GM23338 (cell line): ENCODE results near the gene ERBB4. TPM values are rescaled to one million over a fixed set of nuclear protein-coding genes. Genes with fewer than 3 reads are reported as not detected.

Experiments used
- ATAC-seq: fragments of 200-7000 bp; cut with Tn5 transposase; 3 replicates; pipeline ENCODE4 v1.9.1; 2020
- DNase-seq: peaks from one replicate; pipeline ENCODE4 v3.0.0-alpha.2; 2015; ENCODE audit warnings: low spot score
- H2AFZ ChIP-seq: fragments of 200-600 bp; sonication (generic); 2 replicates; pipeline ENCODE4 v1.8.0; 2016; ENCODE audit warnings: antibody characterized with exemption, mild to moderate bottlenecking, moderate library complexity
- H3F3A ChIP-seq: fragments of 200-600 bp; sonication (generic); replicated peaks from 2 replicates; pipeline ENCODE4 v1.8.0; 2017; ENCODE audit warnings: antibody characterized with exemption, mixed run types, low read depth
- H3K27ac ChIP-seq: fragments of 200-600 bp; sonication (generic); 2 replicates; pipeline ENCODE4 v1.6.1; 2016; ENCODE audit warnings: low read depth
- H3K27me3 ChIP-seq: fragments of 200-600 bp; sonication (generic); 2 replicates; pipeline ENCODE4 v1.8.0; 2016; ENCODE audit warnings: mild to moderate bottlenecking, mixed run types, moderate library complexity; ENCODE audit not compliant: insufficient read depth
- H3K36me3 ChIP-seq: fragments of 200-600 bp; sonication (generic); 2 replicates; pipeline ENCODE4 v1.8.0; 2016; ENCODE audit warnings: mild to moderate bottlenecking; ENCODE audit not compliant: insufficient read depth
- H3K4me1 ChIP-seq: fragments of 200-600 bp; sonication (generic); 2 replicates; pipeline ENCODE4 v1.8.0; 2016; ENCODE audit warnings: mild to moderate bottlenecking, moderate library complexity; ENCODE audit not compliant: insufficient read depth
- H3K4me2 ChIP-seq: fragments of 200-600 bp; sonication (generic); 2 replicates; pipeline ENCODE4 v1.7.1; 2017; ENCODE audit warnings: mixed run types
- H3K4me3 ChIP-seq: fragments of 200-600 bp; sonication (generic); 2 replicates; pipeline ENCODE4 v1.6.1; 2016; ENCODE audit warnings: mixed run types
- H3K79me2 ChIP-seq: fragments of 200-600 bp; sonication (generic); replicated peaks from 2 replicates; pipeline ENCODE4 v1.8.0; 2017; ENCODE audit warnings: mild to moderate bottlenecking; ENCODE audit not compliant: insufficient read depth
- H3K9me2 ChIP-seq: fragments of 200-600 bp; sonication (generic); 2 replicates; pipeline ENCODE4 v1.8.0; 2017; ENCODE audit not compliant: insufficient read depth
- H4K20me1 ChIP-seq: fragments of 200-600 bp; sonication (generic); replicated peaks from 2 replicates; pipeline ENCODE4 v1.8.0; 2017; ENCODE audit warnings: mild to moderate bottlenecking; ENCODE audit not compliant: insufficient read depth
- H3K27ac Mint-ChIP-seq: 2 replicates; pipeline ENCODE4 v1.8.0; 2020; ENCODE audit warnings: inconsistent platforms, mild to moderate bottlenecking, moderate library complexity, mixed read lengths
- H3K27me3 Mint-ChIP-seq: 3 replicates; pipeline ENCODE4 v1.8.0; 2022; ENCODE audit warnings: low read depth, mild to moderate bottlenecking, moderate library complexity, mixed read lengths, inconsistent platforms; ENCODE audit not compliant: insufficient read depth, poor library complexity
- H3K36me3 Mint-ChIP-seq: 3 replicates; pipeline ENCODE4 v1.8.0; 2021; ENCODE audit warnings: low read depth, mild to moderate bottlenecking, inconsistent platforms, moderate library complexity, mixed read lengths
- H3K4me1 Mint-ChIP-seq: 3 replicates; pipeline ENCODE4 v1.8.0; 2020; ENCODE audit warnings: mild to moderate bottlenecking, inconsistent platforms, mixed read lengths
- H3K4me3 Mint-ChIP-seq: 3 replicates; pipeline ENCODE4 v1.8.0; 2021; ENCODE audit warnings: moderate library complexity, mild to moderate bottlenecking, inconsistent platforms, mixed read lengths
- H3K9me3 Mint-ChIP-seq: 3 replicates; pipeline ENCODE4 v1.8.0; 2020; ENCODE audit warnings: moderate library complexity, mild to moderate bottlenecking, inconsistent platforms, mixed read lengths
- CREB1 ChIP-seq: fragments of 250-450 bp; sonication (Bioruptor Pico); IDR thresholded peaks from 2 replicates; pipeline ENCODE4 v1.5.0; 2020; ENCODE audit warnings: low read depth, mild to moderate bottlenecking, moderate library complexity
- JUNB ChIP-seq: IDR thresholded peaks from one replicate; pipeline ENCODE4 v1.6.1; 2016; ENCODE audit warnings: antibody characterized with exemption; ENCODE audit not compliant: unreplicated experiment
- NANOG ChIP-seq: IDR thresholded peaks from 2 replicates; pipeline ENCODE4 v1.6.1; 2016; ENCODE audit warnings: antibody characterized with exemption, borderline replicate concordance
- POLR2AphosphoS5 ChIP-seq: IDR thresholded peaks from 2 replicates; pipeline ENCODE4 v1.6.1; 2016; ENCODE audit warnings: antibody characterized with exemption, low read depth
- ZNF114 ChIP-seq: fragments of 250-450 bp; sonication (Bioruptor Pico); IDR thresholded peaks from 2 replicates; pipeline ENCODE4 v1.5.0; 2020; ENCODE audit warnings: mild to moderate bottlenecking, moderate library complexity
- ZNF331 ChIP-seq: fragments of 250-450 bp; sonication (Bioruptor Pico); IDR thresholded peaks from 2 replicates; pipeline ENCODE4 v1.5.0; 2020; ENCODE audit warnings: low read depth, mild to moderate bottlenecking, moderate library complexity
- polyA plus RNA-seq: library from polyadenylated mRNA; unstranded; fragments of >200 nt; fragmentation: Nextera tagmentation; extraction: Ambion mirVana; gene quantifications from 2 replicates; pipeline ENCODE4 v1.2.1, GENCODE V29; 2016
- total RNA-seq: library from RNA; depleted of rRNA; stranded (reverse); fragments of >200 nt; shearing (Covaris generic); gene quantifications from 2 replicates; pipeline ENCODE4 v1.2.3, GENCODE V29; 2014
- TF ChIP-seq, protein P1 (sequence below): IDR thresholded peaks from one replicate; pipeline ENCODE4 v1.6.1; 2018; ENCODE audit warnings: antibody characterized with exemption; ENCODE audit not compliant: unreplicated experiment
- TF ChIP-seq, protein P2 (sequence below): IDR thresholded peaks from 2 replicates; pipeline ENCODE4 v1.6.1; 2016; ENCODE audit warnings: antibody characterized with exemption
- TF ChIP-seq, protein P3 (sequence below), 2 experiments: fragments of 200-600 bp in 1 of 2; sonication (generic) in 1 of 2; conservative IDR thresholded peaks; 2 replicates each; pipeline versions ENCODE4 v1.5.1 to v1.6.1; 2016 to 2017; ENCODE audit warnings: antibody characterized with exemption in 2 of 2, low read depth in 2 of 2, mild to moderate bottlenecking in 2 of 2, moderate library complexity in 1 of 2

Gene ERBB4
- total and polyA plus RNA-seq, 2 experiments from 2014 or later, result 0.73 to 1.1 TPM

DNA sequence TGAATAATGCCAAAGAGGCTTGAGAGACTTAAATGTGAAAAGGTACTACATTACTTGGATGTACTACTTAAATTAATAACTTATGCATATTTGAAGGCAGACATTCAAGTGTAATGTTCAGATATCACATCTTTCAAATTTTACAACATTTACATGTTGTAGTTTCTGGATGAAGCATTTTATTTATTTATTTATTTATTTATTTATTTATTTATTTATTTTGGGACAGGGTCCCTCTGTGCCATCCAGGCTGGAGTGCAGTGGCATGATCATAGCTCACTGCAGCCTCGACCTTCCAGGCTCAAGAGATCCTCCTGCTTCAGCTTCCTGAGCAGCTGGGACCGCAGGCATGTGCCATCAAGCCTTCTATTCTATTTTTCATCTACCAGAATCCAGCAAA, 596.4 kb downstream of the ERBB4 start (continued):
- no peak for TF ChIP-seq POLR2AphosphoS5
- TF ChIP-seq ZNF331 (CRISPR knock-in tag), result no peak
- TF ChIP-seq ZNF114, result no peak
- TF ChIP-seq, protein P1, sequence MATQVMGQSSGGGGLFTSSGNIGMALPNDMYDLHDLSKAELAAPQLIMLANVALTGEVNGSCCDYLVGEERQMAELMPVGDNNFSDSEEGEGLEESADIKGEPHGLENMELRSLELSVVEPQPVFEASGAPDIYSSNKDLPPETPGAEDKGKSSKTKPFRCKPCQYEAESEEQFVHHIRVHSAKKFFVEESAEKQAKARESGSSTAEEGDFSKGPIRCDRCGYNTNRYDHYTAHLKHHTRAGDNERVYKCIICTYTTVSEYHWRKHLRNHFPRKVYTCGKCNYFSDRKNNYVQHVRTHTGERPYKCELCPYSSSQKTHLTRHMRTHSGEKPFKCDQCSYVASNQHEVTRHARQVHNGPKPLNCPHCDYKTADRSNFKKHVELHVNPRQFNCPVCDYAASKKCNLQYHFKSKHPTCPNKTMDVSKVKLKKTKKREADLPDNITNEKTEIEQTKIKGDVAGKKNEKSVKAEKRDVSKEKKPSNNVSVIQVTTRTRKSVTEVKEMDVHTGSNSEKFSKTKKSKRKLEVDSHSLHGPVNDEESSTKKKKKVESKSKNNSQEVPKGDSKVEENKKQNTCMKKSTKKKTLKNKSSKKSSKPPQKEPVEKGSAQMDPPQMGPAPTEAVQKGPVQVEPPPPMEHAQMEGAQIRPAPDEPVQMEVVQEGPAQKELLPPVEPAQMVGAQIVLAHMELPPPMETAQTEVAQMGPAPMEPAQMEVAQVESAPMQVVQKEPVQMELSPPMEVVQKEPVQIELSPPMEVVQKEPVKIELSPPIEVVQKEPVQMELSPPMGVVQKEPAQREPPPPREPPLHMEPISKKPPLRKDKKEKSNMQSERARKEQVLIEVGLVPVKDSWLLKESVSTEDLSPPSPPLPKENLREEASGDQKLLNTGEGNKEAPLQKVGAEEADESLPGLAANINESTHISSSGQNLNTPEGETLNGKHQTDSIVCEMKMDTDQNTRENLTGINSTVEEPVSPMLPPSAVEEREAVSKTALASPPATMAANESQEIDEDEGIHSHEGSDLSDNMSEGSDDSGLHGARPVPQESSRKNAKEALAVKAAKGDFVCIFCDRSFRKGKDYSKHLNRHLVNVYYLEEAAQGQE, result no peak

DNA sequence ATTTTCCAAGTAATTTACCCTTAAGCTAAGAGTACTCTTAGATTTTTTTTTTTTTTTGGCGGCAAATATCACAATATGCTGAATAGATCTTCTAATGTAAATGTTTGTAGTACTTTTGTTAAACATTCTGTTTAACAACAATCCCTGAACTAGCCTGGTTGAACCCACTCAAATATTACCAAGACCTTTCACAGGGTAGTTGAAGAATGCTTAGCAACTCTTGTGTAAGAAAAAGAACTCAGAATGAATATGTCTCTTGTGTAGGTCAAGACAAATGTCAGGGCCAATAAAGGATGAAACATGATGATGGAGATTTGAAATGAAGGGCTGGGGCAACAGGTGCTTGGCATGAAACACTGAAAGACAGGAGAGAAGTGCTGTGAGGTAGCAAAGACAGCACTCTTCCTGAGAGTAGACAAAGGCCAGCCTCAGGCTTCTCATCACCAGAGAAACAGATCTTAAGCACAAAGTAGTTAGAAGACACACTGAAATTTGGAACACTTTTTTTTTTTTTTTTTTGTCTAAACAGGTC, 597.3 kb downstream of the ERBB4 start:
- TF ChIP-seq CREB1 (CRISPR knock-in tag), result no peak
- TF ChIP-seq, protein P2, sequence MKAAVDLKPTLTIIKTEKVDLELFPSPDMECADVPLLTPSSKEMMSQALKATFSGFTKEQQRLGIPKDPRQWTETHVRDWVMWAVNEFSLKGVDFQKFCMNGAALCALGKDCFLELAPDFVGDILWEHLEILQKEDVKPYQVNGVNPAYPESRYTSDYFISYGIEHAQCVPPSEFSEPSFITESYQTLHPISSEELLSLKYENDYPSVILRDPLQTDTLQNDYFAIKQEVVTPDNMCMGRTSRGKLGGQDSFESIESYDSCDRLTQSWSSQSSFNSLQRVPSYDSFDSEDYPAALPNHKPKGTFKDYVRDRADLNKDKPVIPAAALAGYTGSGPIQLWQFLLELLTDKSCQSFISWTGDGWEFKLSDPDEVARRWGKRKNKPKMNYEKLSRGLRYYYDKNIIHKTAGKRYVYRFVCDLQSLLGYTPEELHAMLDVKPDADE, result no peak
- TF ChIP-seq, protein P3, sequence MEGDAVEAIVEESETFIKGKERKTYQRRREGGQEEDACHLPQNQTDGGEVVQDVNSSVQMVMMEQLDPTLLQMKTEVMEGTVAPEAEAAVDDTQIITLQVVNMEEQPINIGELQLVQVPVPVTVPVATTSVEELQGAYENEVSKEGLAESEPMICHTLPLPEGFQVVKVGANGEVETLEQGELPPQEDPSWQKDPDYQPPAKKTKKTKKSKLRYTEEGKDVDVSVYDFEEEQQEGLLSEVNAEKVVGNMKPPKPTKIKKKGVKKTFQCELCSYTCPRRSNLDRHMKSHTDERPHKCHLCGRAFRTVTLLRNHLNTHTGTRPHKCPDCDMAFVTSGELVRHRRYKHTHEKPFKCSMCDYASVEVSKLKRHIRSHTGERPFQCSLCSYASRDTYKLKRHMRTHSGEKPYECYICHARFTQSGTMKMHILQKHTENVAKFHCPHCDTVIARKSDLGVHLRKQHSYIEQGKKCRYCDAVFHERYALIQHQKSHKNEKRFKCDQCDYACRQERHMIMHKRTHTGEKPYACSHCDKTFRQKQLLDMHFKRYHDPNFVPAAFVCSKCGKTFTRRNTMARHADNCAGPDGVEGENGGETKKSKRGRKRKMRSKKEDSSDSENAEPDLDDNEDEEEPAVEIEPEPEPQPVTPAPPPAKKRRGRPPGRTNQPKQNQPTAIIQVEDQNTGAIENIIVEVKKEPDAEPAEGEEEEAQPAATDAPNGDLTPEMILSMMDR (conservative IDR thresholded peaks at IDR 0.05; ENCODE audit: low read depth in 2 of 2), result no peak
- no peaks in the 10 kb centered on the region for H3F3A ChIP-seq
- no peak overlapping the region for H3K4me3 ChIP-seq
- no peak overlapping the region for H3K4me2 ChIP-seq
- no peaks in the 10 kb centered on the region for H4K20me1 ChIP-seq
- H3K4me3 Mint-ChIP-seq, result no peak overlapping the region
- H3K36me3 Mint-ChIP-seq, result no peaks in the 10 kb centered on the region
- H3K9me3 Mint-ChIP-seq, result no peaks in the 10 kb centered on the region
- no peaks in the 10 kb centered on the region for H3K27me3 ChIP-seq
- no peak for DNase-seq
- no peaks in the 10 kb centered on the region for H3K27me3 Mint-ChIP-seq
- no peak for ATAC-seq
- no peak overlapping the region for H2AFZ ChIP-seq
- no peaks in the 10 kb centered on the region for H3K9me2 ChIP-seq
- no peaks in the 10 kb centered on the region for H3K36me3 ChIP-seq
- peaks cover 5% of the 10 kb centered on the region; the same call in 2 of the 3 replicates for H3K4me1 Mint-ChIP-seq
- H3K79me2 ChIP-seq, result no peaks in the 10 kb centered on the region
- H3K27ac ChIP-seq, result no peak overlapping the region
- H3K4me1 ChIP-seq, result 0 out of 2 replicates have a peak, but pooled peaks cover 3% of the 10 kb centered on the region
- no peak overlapping the region for H3K27ac Mint-ChIP-seq

DNA sequence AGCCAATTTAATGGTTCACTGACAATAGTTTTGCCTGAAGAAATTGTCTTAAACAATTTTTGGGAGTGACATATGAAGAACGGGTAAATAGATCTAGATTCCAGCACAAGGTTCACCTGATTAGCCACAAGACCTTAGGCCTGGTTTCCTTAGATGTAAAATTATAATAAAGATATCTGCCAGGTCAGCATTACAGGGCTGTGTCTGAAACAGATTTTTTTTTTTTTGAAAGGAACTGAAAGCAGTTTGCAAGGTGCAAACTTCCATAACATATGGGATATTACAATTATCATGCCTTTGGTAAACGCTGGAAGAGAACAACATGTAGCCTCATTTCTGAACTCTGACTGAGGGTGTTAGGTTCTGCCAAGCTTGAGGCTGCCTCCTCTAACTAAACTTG, 599.4 kb downstream of the ERBB4 start:
- Histone ChIP-seq H3K36me3 (no peaks in the 10 kb centered on the region), H3K4me1 (no peaks in the 10 kb centered on the region), H3K79me2 (no peaks in the 10 kb centered on the region), H3F3A (no peaks in the 10 kb centered on the region), H3K4me2 (no peak overlapping the region), H3K27ac (no peak overlapping the region), H4K20me1 (no peaks in the 10 kb centered on the region), H3K9me2 (no peaks in the 10 kb centered on the region), H3K4me3 (no peak overlapping the region), H2AFZ (no peak overlapping the region), H3K27me3 (no peaks in the 10 kb centered on the region)
- H3K4me3 Mint-ChIP-seq, result no peak overlapping the region
- no peaks in the 10 kb centered on the region for H3K4me1 Mint-ChIP-seq
- H3K27me3 Mint-ChIP-seq, result no peaks in the 10 kb centered on the region
- H3K36me3 Mint-ChIP-seq, result no peaks in the 10 kb centered on the region
- TF ChIP-seq JUNB, result no peak
- TF ChIP-seq ZNF331 (CRISPR knock-in tag), result no peak
- TF ChIP-seq ZNF114, result no peak
- no peak for TF ChIP-seq NANOG
- TF ChIP-seq, protein P1, result no peak
- no peak overlapping the region for H3K27ac Mint-ChIP-seq
- DNase-seq, result no peak
- no peak for ATAC-seq
- H3K9me3 Mint-ChIP-seq, result no peaks in the 10 kb centered on the region
